Type B pancreatic cell (in vitro differentiated cells): ENCODE results near the gene BCAS2. TPM values are rescaled to one million over a fixed set of nuclear protein-coding genes. Genes with fewer than 3 reads are reported as not detected.
A peak's percentile ranks its signal among the peaks of the same experiment; 100 is the strongest.

Source experiments
- DNase-seq: peaks from one replicate; pipeline ENCODE4 v3.0.0; 2021; ENCODE audit warnings: mixed read lengths; ENCODE audit not compliant: unreplicated experiment; ENCODE audit errors: extremely low spot score
- H3K27ac Mint-ChIP-seq: 2 replicates; pipeline ENCODE4 v1.8.0; 2021; ENCODE audit warnings: mild to moderate bottlenecking, mixed read lengths
- H3K27me3 Mint-ChIP-seq: 2 replicates; pipeline ENCODE4 v1.8.0; 2021; ENCODE audit warnings: mixed read lengths
- H3K36me3 Mint-ChIP-seq: 2 replicates; pipeline ENCODE4 v1.8.0; 2021; ENCODE audit warnings: mixed read lengths
- H3K4me1 Mint-ChIP-seq: one replicate; pipeline ENCODE4 v1.8.0; 2021; ENCODE audit warnings: mixed read lengths; ENCODE audit not compliant: unreplicated experiment
- H3K4me3 Mint-ChIP-seq: 2 replicates; pipeline ENCODE4 v1.8.0; 2021; ENCODE audit warnings: mild to moderate bottlenecking, mixed read lengths
- H3K9me3 Mint-ChIP-seq: 2 replicates; pipeline ENCODE4 v1.8.0; 2021; ENCODE audit warnings: mixed read lengths
- CTCF ChIP-seq: fragments of 200-600 bp; sonication (generic); conservative IDR thresholded peaks from 2 replicates; pipeline ENCODE4 v1.5.0; 2021; ENCODE audit warnings: antibody characterized with exemption, mild to moderate bottlenecking
- total RNA-seq: library from RNA; stranded (reverse); gene quantifications from 2 replicates; pipeline ENCODE4 v1.2.1, GENCODE V29; 2021; ENCODE audit warnings: low replicate concordance

The BCAS2 gene
- total RNA-seq, 1 donor from 2014 or later, result 45.5 TPM

GRCh38 chr1:114549137-114549536 is 32.3 kb downstream of the BCAS2 start:
- H3K9me3 Mint-ChIP-seq, result no peaks in the 10 kb centered on the region
- no peak for TF ChIP-seq CTCF
- no peaks in the 10 kb centered on the region for H3K4me1 Mint-ChIP-seq
- no peak overlapping the region for H3K27ac Mint-ChIP-seq
- DNase-seq, result no peak
- H3K36me3 Mint-ChIP-seq, result no peaks in the 10 kb centered on the region
- no peak overlapping the region for H3K4me3 Mint-ChIP-seq
- H3K27me3 Mint-ChIP-seq, result no peaks in the 10 kb centered on the region

- Mint-ChIP-seq H3K27me3 (no peaks in the 10 kb centered on the region), H3K4me1 (no peaks in the 10 kb centered on the region), H3K4me3 (no peak overlapping the region), H3K36me3 (no peaks in the 10 kb centered on the region), H3K9me3 (no peaks in the 10 kb centered on the region), H3K27ac (no peak overlapping the region)
- TF ChIP-seq CTCF, result no peak
- DNase-seq, result no peak
Measured at GRCh38 chr1:114547076-114547475, 34.3 kb downstream of the BCAS2 start.

- TF ChIP-seq CTCF, result no peak
- no peak overlapping the region for H3K4me3 Mint-ChIP-seq
- DNase-seq, result no peak
- no peaks in the 10 kb centered on the region for H3K9me3 Mint-ChIP-seq
- H3K27me3 Mint-ChIP-seq, result no peaks in the 10 kb centered on the region
- no peaks in the 10 kb centered on the region for H3K4me1 Mint-ChIP-seq
- H3K27ac Mint-ChIP-seq, result no peak overlapping the region
- H3K36me3 Mint-ChIP-seq, result no peaks in the 10 kb centered on the region
Measured at GRCh38 chr1:114545796-114546195, 35.6 kb downstream of the BCAS2 start.

GRCh38 chr1:114545315-114545714 is 36.1 kb downstream of the BCAS2 start:
- Mint-ChIP-seq H3K27ac (no peak overlapping the region), H3K4me1 (no peaks in the 10 kb centered on the region), H3K9me3 (no peaks in the 10 kb centered on the region), H3K27me3 (no peaks in the 10 kb centered on the region), H3K4me3 (no peak overlapping the region), H3K36me3 (no peaks in the 10 kb centered on the region)
- no peak for DNase-seq
- no peak for TF ChIP-seq CTCF

- no peak for DNase-seq
- Mint-ChIP-seq H3K36me3 (no peaks in the 10 kb centered on the region), H3K27me3 (no peaks in the 10 kb centered on the region), H3K27ac (peak overlapping the region; percentile 74), H3K4me3 (peak overlapping the region; percentile 10), H3K4me1 (no peaks in the 10 kb centered on the region), H3K9me3 (peaks cover 7% of the 10 kb centered on the region)
- no peak for TF ChIP-seq CTCF
Measured at GRCh38 chr1:114540821-114541220, 40.6 kb downstream of the BCAS2 start.

GRCh38 chr1:114540272-114540671 is 41.1 kb downstream of the BCAS2 start:
- no peak for TF ChIP-seq CTCF
- H3K4me3 Mint-ChIP-seq, result peak overlapping the region; percentile 10
- no peaks in the 10 kb centered on the region for H3K27me3 Mint-ChIP-seq
- no peaks in the 10 kb centered on the region for H3K36me3 Mint-ChIP-seq
- H3K9me3 Mint-ChIP-seq, result peaks cover 7% of the 10 kb centered on the region
- no peak for DNase-seq
- peak overlapping the region; percentile 74 for H3K27ac Mint-ChIP-seq
- no peaks in the 10 kb centered on the region for H3K4me1 Mint-ChIP-seq
